Vagina (tissue), 2 donors: ENCODE measurements around the gene PFKFB4. TPM values are rescaled to one million over a fixed set of nuclear protein-coding genes. Genes with fewer than 3 reads are reported as not detected.

Experiments used
- DNase-seq, 2 donors: peaks; one replicate each; pipeline ENCODE4 v3.0.0-alpha.2; 2017; ENCODE audit errors: extremely low spot score in 2 of 2
- H3K27ac ChIP-seq: fragments of 200-600 bp; sonication (generic); one replicate; pipeline ENCODE4 v1.5.1; 2019
- H3K27me3 ChIP-seq: fragments of 200-600 bp; sonication (generic); one replicate; pipeline ENCODE4 v1.5.1; 2019
- H3K36me3 ChIP-seq, 2 donors: fragments of 200-600 bp; sonication (generic); one replicate each; pipeline ENCODE4 v1.5.1; 2017 to 2019
- H3K4me1 ChIP-seq: fragments of 200-600 bp; sonication (generic); one replicate; pipeline ENCODE4 v1.5.1; 2019
- H3K4me3 ChIP-seq, 2 donors: fragments of 200-600 bp; sonication (generic); 1 replicate in 1 of 2; 2 replicates in 1 of 2; pipeline ENCODE4 v1.5.1; 2016 to 2019
- H3K9me3 ChIP-seq: fragments of 200-600 bp; sonication (generic); one replicate; pipeline ENCODE4 v1.5.1; 2019
- CTCF ChIP-seq, 3 experiments: fragments of 450-650 bp in 2 of 3; fragments of 200-600 bp in 1 of 3; sonication (generic) in 1 of 3; IDR thresholded peaks; one replicate each; pipeline ENCODE4 v1.5.1; 2017 to 2019; ENCODE audit warnings: antibody characterized with exemption in 3 of 3, mild to moderate bottlenecking in 2 of 3, moderate library complexity in 2 of 3
- POLR2A ChIP-seq, 2 donors: fragments of 450-650 bp; IDR thresholded peaks; one replicate each; pipeline ENCODE4 v1.6.1; 2017; ENCODE audit warnings: antibody characterized with exemption in 2 of 2, mild to moderate bottlenecking in 2 of 2, moderate library complexity in 2 of 2
- POLR2AphosphoS5 ChIP-seq, 2 donors: sonication (generic); formaldehyde crosslinking; IDR thresholded peaks; one replicate each; pipeline ENCODE4 v1.9.0; 2017; ENCODE audit warnings: antibody characterized with exemption in 2 of 2, mild to moderate bottlenecking in 2 of 2, low read depth in 1 of 2; ENCODE audit not compliant: insufficient read depth in 1 of 2
- intact Hi-C: fragments of 100-400 bp; cut with DNase I; formaldehyde crosslinking; loops from one replicate; pipeline ENCODE4 v1.15.1; 2023
- total RNA-seq: library from RNA; depleted of rRNA; stranded (reverse); fragments of >200 nt; gene quantifications from one replicate; pipeline ENCODE4 v1.2.3, GENCODE V29; 2016

The PFKFB4 gene
- total RNA-seq, 1 donor from 2014 or later = 7.4 TPM

DNA sequence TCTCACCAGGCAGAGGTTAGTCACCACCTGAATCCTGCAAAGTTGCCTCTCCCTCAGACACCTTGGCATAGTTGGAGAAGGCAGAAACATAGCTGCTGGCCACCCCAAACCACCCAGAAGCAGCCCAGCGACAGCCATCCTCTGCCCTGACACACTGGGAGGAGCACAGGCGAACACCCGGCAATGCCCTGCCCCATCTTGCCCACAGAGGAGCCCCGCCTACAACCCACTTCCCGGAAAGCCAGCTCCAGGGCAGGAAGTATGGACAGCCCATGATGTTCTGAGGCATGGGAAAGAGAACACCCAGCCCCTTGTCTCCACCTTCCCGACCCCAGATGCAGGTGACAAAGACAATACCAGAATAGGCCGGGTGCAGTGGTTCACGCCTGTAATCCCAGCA lies 40.0 kb downstream of the PFKFB4 start:
- H3K27me3 ChIP-seq = no peaks in the 10 kb centered on the region
- no peaks in the 10 kb centered on the region for H3K4me1 ChIP-seq
- H3K9me3 ChIP-seq = no peaks in the 10 kb centered on the region
- no peaks in the 10 kb centered on the region for H3K36me3 ChIP-seq
- no peak for DNase-seq
- TF ChIP-seq POLR2AphosphoS5 (IDR thresholded peaks at IDR 0.05; ENCODE audit: insufficient read depth in 1 of 2, low read depth in 1 of 2) = no peak
- TF ChIP-seq POLR2A (IDR thresholded peaks at IDR 0.05) = no peak
- no peak for TF ChIP-seq CTCF (IDR thresholded peaks at IDR 0.05)
- intact Hi-C loops = no loop called here
- no peak overlapping the region for H3K27ac ChIP-seq
- H3K4me3 ChIP-seq = no peak overlapping the region

DNA sequence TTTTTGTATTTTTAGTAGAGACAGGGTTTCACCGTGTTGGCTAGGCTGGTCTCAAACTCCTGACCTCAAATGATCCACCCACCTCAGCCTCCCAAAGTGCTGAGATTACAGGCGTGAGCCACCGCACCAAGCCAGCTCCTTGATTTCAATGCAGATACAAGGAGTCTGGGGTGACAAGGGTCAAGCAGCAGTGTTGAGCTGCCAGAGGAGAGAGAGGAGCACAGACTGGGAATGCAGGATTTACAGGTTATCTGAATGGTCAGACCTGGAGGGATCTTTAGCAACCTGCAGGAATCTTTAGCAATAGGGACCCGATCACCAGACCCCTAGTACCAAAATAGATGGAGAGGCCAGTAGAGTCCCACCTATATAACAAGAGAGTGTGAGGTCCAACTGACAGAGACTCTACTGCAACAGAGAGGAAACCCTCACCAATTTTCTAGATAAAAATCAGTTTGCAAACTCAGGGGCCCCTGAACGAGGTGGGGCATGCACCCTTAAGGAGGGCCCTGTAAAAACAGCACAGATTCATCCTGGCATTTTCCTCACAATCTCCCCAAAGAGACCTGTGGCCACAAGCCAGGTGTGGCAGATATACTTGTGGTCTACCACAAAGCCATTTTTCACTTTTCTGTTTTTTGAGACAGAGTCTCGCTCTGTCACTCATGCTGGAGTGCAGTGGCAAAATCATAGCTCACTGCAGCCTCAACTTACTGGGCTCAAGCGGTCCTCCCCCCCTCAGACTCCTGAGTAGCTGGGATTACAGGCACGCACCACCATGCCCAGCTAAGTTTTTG lies 42.0 kb downstream of the PFKFB4 start:
- H3K9me3 ChIP-seq = no peaks in the 10 kb centered on the region
- no peaks in the 10 kb centered on the region for H3K4me1 ChIP-seq
- intact Hi-C loops = no loop called here
- no peaks in the 10 kb centered on the region for H3K27me3 ChIP-seq
- TF ChIP-seq CTCF (IDR thresholded peaks at IDR 0.05) (no peak), POLR2A (IDR thresholded peaks at IDR 0.05) (no peak), POLR2AphosphoS5 (IDR thresholded peaks at IDR 0.05; ENCODE audit: insufficient read depth in 1 of 2, low read depth in 1 of 2) (no peak)
- no peak overlapping the region for H3K4me3 ChIP-seq
- no peaks in the 10 kb centered on the region for H3K36me3 ChIP-seq
- no peak for DNase-seq
- H3K27ac ChIP-seq = no peak overlapping the region

DNA sequence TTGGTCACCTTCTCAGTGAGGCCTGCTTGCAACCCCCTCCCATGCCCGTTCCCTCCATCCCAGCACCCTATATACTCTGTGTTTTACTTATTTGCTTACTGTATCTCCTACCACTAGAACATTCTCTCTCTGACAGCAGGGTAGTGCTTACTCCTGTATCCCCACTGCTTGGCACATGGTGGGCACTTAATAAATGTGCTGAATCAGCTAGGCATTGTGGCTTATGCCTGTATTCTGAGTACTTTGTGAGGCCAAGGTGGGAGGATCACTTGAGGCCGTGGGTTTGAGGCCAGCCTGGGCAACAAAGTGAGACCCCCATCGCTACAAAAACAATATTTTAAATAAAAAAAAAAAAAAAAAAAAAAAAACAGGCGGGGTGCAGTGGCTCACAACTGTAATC lies 45.1 kb downstream of the PFKFB4 start:
- intact Hi-C loops = no loop called here
- no peak for DNase-seq
- no peak overlapping the region for H3K4me3 ChIP-seq
- H3K4me1 ChIP-seq = peaks cover 15% of the 10 kb centered on the region
- TF ChIP-seq CTCF (IDR thresholded peaks at IDR 0.05) = no peak
- TF ChIP-seq POLR2A (IDR thresholded peaks at IDR 0.05) = no peak
- TF ChIP-seq POLR2AphosphoS5 (IDR thresholded peaks at IDR 0.05; ENCODE audit: insufficient read depth in 1 of 2, low read depth in 1 of 2) = no peak
- H3K36me3 ChIP-seq = no peaks in the 10 kb centered on the region
- no peaks in the 10 kb centered on the region for H3K9me3 ChIP-seq
- H3K27me3 ChIP-seq = no peaks in the 10 kb centered on the region
- no peak overlapping the region for H3K27ac ChIP-seq

- intact Hi-C loops = no loop called here
- no peaks in the 10 kb centered on the region for H3K36me3 ChIP-seq
- H3K4me3 ChIP-seq = no peak overlapping the region
- H3K27me3 ChIP-seq = no peaks in the 10 kb centered on the region
- H3K9me3 ChIP-seq = no peaks in the 10 kb centered on the region
- DNase-seq = no peak
- peaks cover 38% of the 10 kb centered on the region for H3K4me1 ChIP-seq
- no peak overlapping the region for H3K27ac ChIP-seq
- TF ChIP-seq POLR2A (IDR thresholded peaks at IDR 0.05) = no peak
- peak in 1 of 3 experiments; percentile 33 for TF ChIP-seq CTCF (IDR thresholded peaks at IDR 0.05)
- peak; percentile 29 to 35 for TF ChIP-seq POLR2AphosphoS5 (IDR thresholded peaks at IDR 0.05; ENCODE audit: insufficient read depth in 1 of 2, low read depth in 1 of 2)
Observed at GRCh38 chr3:48507256-48508061, 49.1 kb downstream of the PFKFB4 start.
